ENCODE measurements around the gene ERMARD.
"Not testable (repeated sequence)": the region's sequence is repeated elsewhere in the genome, so short reads cannot be mapped to it uniquely, and the experiment has no call there.

ERMARD gene

GRCh38 chr6:169738204-169738975 is 13.0 kb upstream of the ERMARD start:
- DNase-seq (ENCODE audit: low read depth in 3 of 3): no peak

- DNase-seq (ENCODE audit: low read depth in 3 of 3): no peak
Observed at GRCh38 chr6:169738976-169739529, 12.4 kb upstream of the ERMARD start.

- DNase-seq (ENCODE audit: low read depth in 3 of 3): no peak
Observed at GRCh38 chr6:169741344-169741743, 10.1 kb upstream of the ERMARD start.

GRCh38 chr6:169745405-169745804 is 6.0 kb upstream of the ERMARD start:
- no peak for DNase-seq (ENCODE audit: low read depth in 3 of 3)

- no peak for DNase-seq (ENCODE audit: low read depth in 3 of 3)
Observed at GRCh38 chr6:169746556-169746955, 4.9 kb upstream of the ERMARD start.

GRCh38 chr6:169752074-169752623 is 727 bp downstream of the ERMARD start:
- no peak for DNase-seq (ENCODE audit: low read depth in 3 of 3)

- no peak for DNase-seq (ENCODE audit: low read depth in 3 of 3)
Observed at GRCh38 chr6:169755162-169755561, 3.7 kb downstream of the ERMARD start.

- no peak for DNase-seq (ENCODE audit: low read depth in 3 of 3)
Observed at GRCh38 chr6:169763308-169763707, 11.9 kb downstream of the ERMARD start.

GRCh38 chr6:169763881-169764280 is 12.5 kb downstream of the ERMARD start:
- no peak for DNase-seq (ENCODE audit: low read depth in 3 of 3)

- not testable (repeated sequence) for DNase-seq (ENCODE audit: low read depth in 3 of 3)
Observed at GRCh38 chr6:169765789-169766188, 14.4 kb downstream of the ERMARD start.

- DNase-seq (ENCODE audit: low read depth in 3 of 3): no peak
Observed at GRCh38 chr6:169766232-169766631, 14.8 kb downstream of the ERMARD start.

GRCh38 chr6:169766921-169767736 is 15.7 kb downstream of the ERMARD start:
- no peak for DNase-seq (ENCODE audit: low read depth in 3 of 3)

- DNase-seq (ENCODE audit: low read depth in 3 of 3): no peak
Observed at GRCh38 chr6:169774347-169774746, 22.9 kb downstream of the ERMARD start.

GRCh38 chr6:169775321-169775720 is 23.9 kb downstream of the ERMARD start:
- DNase-seq (ENCODE audit: low read depth in 3 of 3): no peak

GRCh38 chr6:169776379-169776778 is 25.0 kb downstream of the ERMARD start:
- DNase-seq (ENCODE audit: low read depth in 3 of 3): no peak

GRCh38 chr6:169777896-169778295 is 26.5 kb downstream of the ERMARD start:
- DNase-seq (ENCODE audit: low read depth in 3 of 3): no peak

- no peak for DNase-seq (ENCODE audit: low read depth in 3 of 3)
Observed at GRCh38 chr6:169778646-169779045, 27.2 kb downstream of the ERMARD start.

GRCh38 chr6:169779092-169779815 is 27.8 kb downstream of the ERMARD start:
- DNase-seq (ENCODE audit: low read depth in 3 of 3): no peak

- no peak for DNase-seq (ENCODE audit: low read depth in 3 of 3)
Observed at GRCh38 chr6:169779896-169780295, 28.5 kb downstream of the ERMARD start.

- no peak for DNase-seq (ENCODE audit: low read depth in 3 of 3)
Observed at GRCh38 chr6:169780571-169781091, 29.2 kb downstream of the ERMARD start.

GRCh38 chr6:169782966-169783365 is 31.5 kb downstream of the ERMARD start:
- no peak for DNase-seq (ENCODE audit: low read depth in 3 of 3)

Data from stimulated activated CD4-positive, alpha-beta T cell treated with anti-CD3 and anti-CD28 coated beads, TNF-alpha, amount 100 ng/mL, for 4 hours (primary cell).